ENCODE data around the gene NEDD9.
A peak's percentile ranks its signal among the peaks of the same experiment; 100 is the strongest.

NEDD9 gene

GRCh38 chr6:11251553-11252360 is 19.3 kb upstream of the NEDD9 start:
- peak; percentile 83 for ATAC-seq
- TF ChIP-seq ZFP3 (CRISPR knock-in tag; IDR thresholded peaks at IDR 0.05) (peak; percentile 82), CREB5 (CRISPR knock-in tag; IDR thresholded peaks at IDR 0.05; ENCODE audit: low read depth) (no peak)

- no peak for ATAC-seq
- TF ChIP-seq PPARA (CRISPR knock-in tag; IDR thresholded peaks at IDR 0.05; ENCODE audit: borderline replicate concordance), result no peak
- TF ChIP-seq ZFP3 (CRISPR knock-in tag; IDR thresholded peaks at IDR 0.05), result no peak
- no peak for TF ChIP-seq BACH2 (CRISPR knock-in tag; IDR thresholded peaks at IDR 0.05; ENCODE audit: borderline replicate concordance)
- no peak for TF ChIP-seq TSHZ2 (CRISPR knock-in tag; IDR thresholded peaks at IDR 0.05)
- TF ChIP-seq GLIS3 (CRISPR knock-in tag; IDR thresholded peaks at IDR 0.05), result no peak
- no peak for TF ChIP-seq CSDC2 (CRISPR knock-in tag; IDR thresholded peaks at IDR 0.05)
- TF ChIP-seq TCF4 (CRISPR knock-in tag; IDR thresholded peaks at IDR 0.05; ENCODE audit: borderline replicate concordance), result no peak
- no peak for TF ChIP-seq RARB (CRISPR knock-in tag; IDR thresholded peaks at IDR 0.05)
- TF ChIP-seq OSR1 (CRISPR knock-in tag; IDR thresholded peaks at IDR 0.05), result no peak
- no peak for TF ChIP-seq CREB5 (CRISPR knock-in tag; IDR thresholded peaks at IDR 0.05; ENCODE audit: low read depth)
- no peak for TF ChIP-seq ZNF565 (CRISPR knock-in tag; conservative IDR thresholded peaks at IDR 0.05; ENCODE audit: low read depth)
- TF ChIP-seq ESRRG (CRISPR knock-in tag; IDR thresholded peaks at IDR 0.05), result no peak
- TF ChIP-seq CSRNP3 (CRISPR knock-in tag; IDR thresholded peaks at IDR 0.05), result no peak
- TF ChIP-seq SNAI2 (CRISPR knock-in tag; IDR thresholded peaks at IDR 0.05), result no peak
These were observed 17.6 kb upstream of the NEDD9 start for GRCh38 chr6:11250108-11250507.

- ATAC-seq, result no peak
- TF ChIP-seq TSHZ2 (CRISPR knock-in tag; IDR thresholded peaks at IDR 0.05), result no peak
- no peak for TF ChIP-seq GLIS3 (CRISPR knock-in tag; IDR thresholded peaks at IDR 0.05)
- no peak for TF ChIP-seq POU6F1 (CRISPR knock-in tag; IDR thresholded peaks at IDR 0.05; ENCODE audit: borderline replicate concordance, low read depth)
- TF ChIP-seq TCF4 (CRISPR knock-in tag; IDR thresholded peaks at IDR 0.05; ENCODE audit: borderline replicate concordance), result no peak
- TF ChIP-seq PATZ1 (CRISPR knock-in tag; IDR thresholded peaks at IDR 0.05; ENCODE audit: borderline replicate concordance), result no peak
- TF ChIP-seq TOX (CRISPR knock-in tag; IDR thresholded peaks at IDR 0.05; ENCODE audit: borderline replicate concordance), result no peak
- TF ChIP-seq BACH2 (CRISPR knock-in tag; IDR thresholded peaks at IDR 0.05; ENCODE audit: borderline replicate concordance), result no peak
- TF ChIP-seq CSRNP3 (CRISPR knock-in tag; IDR thresholded peaks at IDR 0.05), result no peak
- no peak for TF ChIP-seq SNAI2 (CRISPR knock-in tag; IDR thresholded peaks at IDR 0.05)
- no peak for TF ChIP-seq ZFP30 (CRISPR knock-in tag; IDR thresholded peaks at IDR 0.05)
These were observed 16.7 kb upstream of the NEDD9 start for GRCh38 chr6:11248974-11249761.

Data from SK-N-SH treated with all-trans-retinoic acid at 6 μM for 48 hours (cell line).